HK-2 (cell line): ENCODE measurements around the gene SMO.
"Not testable (repeated sequence)": the region's sequence is repeated elsewhere in the genome, so short reads cannot be mapped to it uniquely, and the experiment has no call there.

ENCODE experiments used
- DNase-seq: peaks from one replicate; pipeline ENCODE4 v3.0.0-alpha.2; 2018; ENCODE audit not compliant: unreplicated experiment

The SMO gene

DNA sequence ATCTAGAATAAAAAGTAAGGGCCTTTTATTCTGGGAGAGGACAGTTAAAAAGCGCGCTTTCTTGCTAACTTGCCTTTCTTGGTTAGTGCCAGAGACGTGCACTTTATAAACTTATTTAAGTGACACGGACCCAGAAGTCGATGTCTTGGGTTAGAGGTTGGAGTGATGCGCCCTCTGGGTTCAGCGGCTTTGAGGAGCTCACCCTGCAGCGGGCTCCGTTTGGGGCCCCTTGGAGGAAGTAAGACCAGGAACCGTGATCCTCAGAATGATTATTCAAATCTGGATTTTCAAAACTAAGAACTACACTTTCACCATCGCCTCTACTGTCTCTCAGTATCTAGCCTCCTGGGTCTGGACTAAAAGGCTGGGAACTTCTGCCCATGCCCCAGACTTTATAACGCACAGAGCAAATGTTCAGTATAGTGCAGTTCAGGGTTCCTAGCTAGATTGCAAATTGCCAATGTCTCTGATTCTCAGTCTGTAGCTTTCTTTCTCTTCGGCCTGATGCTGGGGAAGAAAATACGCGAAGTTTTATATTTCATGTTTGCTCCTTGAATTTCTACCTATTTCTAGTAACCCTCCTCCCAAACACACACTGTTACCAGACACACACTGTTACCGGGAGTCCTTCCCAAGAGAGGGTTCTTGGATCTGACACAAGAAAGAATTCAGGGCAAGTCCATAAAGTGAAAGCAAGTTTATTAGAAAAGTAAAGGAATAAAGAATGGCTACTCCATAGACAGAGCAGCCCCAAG, 18.6 kb upstream of the SMO start:
- no peak for DNase-seq

DNA sequence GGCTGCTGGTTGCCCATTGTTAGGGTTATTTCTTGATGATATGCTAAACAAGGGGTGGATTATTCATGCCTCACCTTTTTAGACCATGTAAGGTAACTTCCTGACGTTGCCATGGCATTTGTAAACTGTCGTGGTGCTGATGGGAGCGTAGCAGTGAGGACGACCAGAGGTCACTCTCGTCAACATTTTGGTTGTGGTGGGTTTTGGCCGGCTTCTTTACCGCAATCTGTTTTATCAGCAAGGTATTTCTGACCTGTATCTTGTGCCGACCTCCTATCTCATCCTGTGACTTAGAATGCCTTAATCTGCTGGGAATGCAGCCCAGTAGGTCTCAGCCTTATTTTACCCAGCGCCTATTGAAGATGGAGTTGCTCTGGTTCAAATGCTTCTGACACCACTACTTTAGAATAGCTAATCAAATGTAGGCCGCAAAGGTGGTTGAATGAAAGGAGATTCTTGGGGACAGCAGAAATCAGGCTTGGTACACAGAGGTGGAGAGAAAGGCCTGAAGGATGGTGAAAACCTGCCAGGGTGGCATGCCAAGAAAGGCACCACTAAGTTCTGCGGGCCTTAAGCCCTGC, 17.9 kb upstream of the SMO start:
- DNase-seq = no peak

DNA sequence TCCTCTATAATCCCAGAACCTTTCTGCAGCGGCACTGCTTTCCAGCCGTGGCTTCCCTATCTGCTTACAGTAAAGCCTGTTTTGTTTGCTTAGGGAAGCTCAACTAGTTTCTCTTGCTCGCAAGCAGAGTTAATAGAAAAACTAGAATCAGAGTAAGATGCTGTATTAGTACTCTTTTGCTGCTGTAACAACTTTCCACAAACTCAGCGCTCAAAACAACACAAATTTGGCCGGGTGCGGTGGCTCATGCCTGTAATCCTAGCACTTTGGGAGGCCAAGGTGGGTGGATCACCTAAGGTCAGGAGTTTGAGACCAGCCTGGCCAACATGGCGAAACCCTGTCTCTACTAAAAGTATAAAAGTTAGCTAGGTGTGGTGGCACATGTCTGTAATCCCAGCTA, 14.6 kb upstream of the SMO start:
- not testable (repeated sequence) for DNase-seq

DNA sequence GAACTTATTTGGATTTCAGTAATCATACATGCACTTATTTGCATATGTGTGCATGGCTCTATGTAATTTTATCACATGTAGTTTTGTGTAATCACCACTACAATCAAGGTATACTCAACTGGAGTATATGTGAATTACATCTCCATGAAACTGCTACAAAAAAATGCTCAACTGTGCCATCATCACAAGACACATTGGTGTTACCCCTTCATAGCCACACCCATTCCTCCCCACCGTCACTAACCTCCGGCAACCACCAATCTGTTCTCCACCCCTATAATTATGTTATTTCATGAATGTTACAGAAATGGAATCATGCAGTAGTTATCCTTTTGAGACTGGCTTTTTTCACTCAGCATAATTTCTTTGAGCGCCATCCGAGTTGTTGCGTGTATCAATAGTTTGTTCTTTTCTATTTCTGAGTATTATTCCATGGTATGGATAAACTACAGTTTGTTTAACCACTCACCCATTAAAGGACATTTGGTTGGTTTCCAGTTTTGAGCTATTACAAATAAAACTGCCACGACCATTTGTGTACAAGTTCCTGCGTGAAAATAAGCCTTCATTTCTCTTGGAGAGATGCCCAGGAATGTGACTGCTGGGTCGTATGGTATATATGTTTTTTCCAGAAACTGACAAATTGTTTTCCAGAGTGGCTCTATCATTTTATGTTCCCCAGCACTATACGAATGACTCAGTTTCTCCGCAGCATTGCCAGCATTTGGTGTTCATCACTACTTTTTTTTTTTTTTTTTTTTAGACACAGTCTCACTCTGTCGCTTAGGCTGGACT, 11.3 kb upstream of the SMO start:
- no peak for DNase-seq

DNA sequence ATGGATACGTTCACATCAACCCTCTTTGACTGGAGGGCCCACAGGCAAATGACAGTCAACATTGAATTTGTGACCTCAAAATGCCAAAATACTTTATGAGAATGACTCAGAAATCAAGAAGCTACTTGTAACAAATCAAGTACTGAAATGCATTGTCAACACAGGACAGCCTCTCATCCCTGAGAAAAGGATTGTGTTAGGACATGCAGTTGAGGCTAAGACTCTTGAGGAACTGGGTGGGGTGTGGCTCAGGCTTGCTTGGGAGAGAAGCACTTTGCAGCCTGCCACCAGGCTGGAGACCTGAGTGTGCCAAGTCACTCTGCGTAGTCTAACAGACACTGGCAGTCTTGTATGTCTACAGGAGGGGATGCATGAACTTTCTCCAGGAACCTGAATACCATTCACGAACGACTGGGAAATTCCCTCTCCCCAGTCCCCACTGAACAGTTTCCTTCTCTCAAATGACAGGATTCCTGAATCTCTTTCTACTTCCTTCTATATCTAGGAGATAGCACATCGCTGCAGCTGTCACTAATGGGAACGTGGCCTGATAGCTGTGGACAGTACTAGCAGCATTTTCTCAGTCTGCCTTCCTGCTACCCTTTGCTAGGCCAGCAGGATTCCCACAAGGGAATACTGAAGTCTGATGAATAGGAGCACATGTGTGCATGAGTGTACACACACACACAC, 3.3 kb upstream of the SMO start:
- no peak for DNase-seq

DNA sequence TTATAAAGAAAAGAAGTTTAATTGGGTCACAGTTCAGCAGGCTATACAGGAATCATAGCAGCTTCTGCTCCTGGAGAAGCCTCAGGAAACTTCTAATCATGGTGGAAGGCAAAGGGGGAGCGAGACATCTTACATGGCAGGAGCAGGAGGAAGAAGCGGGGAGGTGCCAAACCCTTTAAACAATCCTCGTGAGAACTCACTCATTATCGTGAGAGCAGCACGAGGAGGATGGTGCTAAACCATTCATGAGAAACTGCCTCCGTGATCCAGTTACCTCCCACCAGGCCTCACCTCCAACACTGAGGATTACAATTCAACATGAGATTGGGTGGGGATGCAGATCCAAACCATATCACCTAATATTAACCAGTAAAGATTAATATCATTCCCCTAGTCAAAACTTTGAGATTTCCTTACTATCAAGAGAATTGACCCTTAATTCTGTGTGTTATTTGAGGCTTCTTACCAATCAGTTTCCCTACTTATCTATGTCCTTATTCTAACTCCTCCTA, 1.6 kb upstream of the SMO start:
- no peak for DNase-seq

DNA sequence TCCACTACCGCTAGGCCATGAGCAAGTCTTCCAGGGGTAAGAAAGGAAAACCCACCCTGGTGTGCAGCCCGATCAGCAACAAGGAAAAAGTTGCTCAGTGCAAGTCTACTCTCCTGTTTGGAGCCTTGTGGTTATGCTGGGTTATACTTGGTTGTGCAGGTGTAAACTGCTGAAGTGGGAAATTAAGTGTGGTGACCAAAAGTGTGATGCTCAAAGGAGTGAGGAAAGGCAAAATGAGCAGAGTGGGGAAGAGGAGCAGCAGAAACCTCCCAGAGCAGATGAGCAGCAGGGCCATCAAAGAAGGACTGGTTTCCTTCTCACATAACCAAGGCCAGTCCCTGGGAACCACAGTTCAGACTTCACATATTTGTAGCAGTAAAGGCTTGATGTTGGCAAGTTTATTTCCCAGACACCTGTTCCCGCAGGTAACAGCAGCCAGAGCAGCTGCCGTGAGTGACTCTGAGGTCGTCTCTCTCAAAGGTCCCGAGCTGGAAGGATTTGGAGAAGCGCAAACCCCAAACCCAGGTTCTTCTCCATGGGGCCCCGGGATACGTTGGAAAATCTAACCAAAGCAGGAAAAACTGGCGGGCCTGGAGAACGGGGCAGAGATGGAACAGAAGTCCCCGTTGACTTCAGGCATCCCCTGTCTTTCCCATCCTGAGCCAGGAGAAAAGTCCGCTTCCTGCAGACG, 607 bp upstream of the SMO start:
- DNase-seq = no peak

DNA sequence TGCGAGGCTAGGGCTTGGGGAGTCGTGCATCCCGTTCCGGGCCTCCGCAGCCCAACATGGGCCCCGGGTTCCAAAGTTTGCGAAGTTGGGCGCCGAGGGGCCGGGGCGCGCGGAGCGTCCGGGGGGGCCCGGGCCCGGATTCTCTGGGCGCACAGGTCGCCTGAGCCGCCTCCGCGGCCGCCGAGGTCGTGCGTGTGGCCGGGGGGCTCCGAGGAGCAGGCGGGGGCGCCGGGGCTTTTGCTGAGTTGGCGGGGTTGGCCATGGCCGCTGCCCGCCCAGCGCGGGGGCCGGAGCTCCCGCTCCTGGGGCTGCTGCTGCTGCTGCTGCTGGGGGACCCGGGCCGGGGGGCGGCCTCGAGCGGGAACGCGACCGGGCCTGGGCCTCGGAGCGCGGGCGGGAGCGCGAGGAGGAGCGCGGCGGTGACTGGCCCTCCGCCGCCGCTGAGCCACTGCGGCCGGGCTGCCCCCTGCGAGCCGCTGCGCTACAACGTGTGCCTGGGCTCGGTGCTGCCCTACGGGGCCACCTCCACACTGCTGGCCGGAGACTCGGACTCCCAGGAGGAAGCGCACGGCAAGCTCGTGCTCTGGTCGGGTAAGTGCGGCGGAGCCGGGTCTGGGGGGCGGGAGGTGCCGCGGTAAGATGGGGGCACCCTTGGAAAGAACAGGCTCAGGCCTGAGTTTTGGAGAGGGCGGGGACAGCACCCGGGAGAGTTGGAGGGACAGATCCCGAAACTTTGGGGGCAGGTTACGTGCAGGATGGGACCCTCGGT, 643 bp downstream of the SMO start:
- peak; percentile 22 for DNase-seq

DNA sequence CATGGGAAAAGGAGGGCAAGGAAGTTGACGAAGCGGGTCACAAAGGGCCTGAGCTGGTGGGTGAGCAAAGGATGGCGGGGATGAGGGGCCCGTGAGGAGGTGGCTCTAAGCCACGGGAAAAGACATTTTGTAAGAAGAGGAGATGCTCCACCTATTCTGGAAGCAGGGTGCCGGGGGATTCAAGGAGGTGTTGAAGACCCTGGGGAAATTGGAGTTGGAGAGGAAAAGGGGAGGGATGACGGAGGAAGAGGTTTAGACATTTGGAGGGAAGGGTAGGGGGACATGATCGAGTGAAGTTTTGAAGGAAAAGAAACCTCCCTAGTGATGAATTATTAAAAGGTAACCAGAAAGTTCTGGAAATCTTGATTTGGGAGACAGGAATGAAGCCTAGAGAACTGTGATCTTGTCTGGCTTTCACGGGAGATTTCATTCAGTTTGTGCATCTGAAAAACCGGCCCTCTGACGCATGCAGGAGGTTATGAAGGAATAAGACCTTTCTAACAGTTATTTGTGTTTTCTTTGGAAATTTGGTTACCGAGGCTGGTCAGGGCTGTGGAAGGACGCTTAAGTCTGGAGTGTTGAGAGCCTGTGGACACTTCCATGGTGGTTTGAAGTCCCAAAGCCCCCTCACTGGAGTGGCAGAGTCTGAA, 1.4 kb downstream of the SMO start:
- no peak for DNase-seq

DNA sequence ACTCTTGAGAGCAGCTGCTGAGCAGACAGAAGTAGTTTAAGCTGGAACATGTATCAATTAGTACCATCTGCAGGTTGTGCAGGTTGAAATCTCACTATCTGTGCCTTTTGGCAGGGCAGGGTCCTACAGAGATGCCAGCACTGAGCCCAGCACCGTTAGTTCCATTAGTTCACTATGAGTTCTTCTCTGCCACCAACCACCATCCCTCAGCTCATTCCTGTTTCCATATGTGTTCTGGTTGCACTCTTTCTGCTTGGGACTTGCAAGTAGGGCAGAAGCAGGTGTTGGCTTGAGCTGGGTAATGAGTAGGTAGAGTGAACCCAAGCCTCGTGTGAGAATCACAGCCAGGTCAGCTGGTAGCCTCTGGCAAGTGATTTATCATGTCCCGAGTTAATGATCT, 2.8 kb downstream of the SMO start:
- DNase-seq = no peak

DNA sequence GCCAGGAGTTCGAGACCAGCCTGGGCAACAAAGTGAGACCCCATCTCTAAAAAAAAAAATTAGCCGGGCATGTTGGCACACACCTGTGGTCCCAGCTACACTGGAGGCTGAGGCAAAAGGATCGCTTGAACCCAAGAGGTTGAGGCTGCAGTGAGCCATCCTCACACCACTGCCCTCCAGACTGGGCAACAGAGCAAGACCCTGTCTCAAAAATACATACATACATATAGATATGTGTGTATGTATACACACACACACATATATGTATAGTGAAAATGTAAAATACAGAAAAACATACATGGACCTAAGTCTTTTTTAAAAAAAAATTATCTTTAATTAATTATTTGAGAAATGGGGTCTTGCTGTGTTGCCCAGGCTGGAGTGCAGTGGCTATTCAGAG, 5.5 kb downstream of the SMO start:
- DNase-seq = no peak

DNA sequence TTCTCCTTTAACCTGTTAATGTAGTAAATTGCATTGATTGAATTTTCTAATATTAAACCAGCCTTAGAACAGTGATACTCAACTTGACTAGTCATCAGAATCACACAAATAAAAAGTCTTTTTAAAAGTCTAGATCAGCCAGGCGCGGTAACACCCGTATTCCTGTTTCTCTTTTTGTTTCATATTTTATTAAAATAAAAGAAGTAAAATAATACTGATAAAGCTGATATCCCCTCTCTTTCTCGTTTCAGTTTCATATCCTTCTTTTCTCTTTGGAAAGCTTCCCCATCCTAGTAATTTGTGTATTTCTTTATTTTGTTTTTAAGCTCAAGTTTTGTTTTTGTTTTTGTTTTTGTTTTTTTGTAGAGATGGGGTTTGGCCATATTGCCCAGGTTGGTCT, 9.3 kb downstream of the SMO start:
- no peak for DNase-seq

DNA sequence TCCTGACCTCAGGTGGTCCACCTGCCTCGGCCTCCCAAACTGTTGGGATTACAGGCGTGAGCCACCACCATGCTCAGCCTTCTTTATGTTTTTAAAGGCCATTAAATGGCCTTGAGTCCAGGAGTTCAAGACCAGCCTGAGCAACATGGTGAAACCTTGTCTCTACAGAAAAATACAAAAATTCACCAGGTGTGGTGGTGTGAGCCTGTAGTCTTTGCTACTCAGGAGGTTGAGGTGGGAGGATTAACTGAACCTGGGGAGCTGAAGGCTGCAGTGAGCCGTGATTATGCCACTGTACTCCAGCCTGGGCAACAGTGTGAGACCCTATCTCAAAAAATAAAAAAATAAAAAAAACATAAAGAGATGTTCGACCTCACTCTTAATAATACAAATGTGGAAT, 11.0 kb downstream of the SMO start:
- no peak for DNase-seq

DNA sequence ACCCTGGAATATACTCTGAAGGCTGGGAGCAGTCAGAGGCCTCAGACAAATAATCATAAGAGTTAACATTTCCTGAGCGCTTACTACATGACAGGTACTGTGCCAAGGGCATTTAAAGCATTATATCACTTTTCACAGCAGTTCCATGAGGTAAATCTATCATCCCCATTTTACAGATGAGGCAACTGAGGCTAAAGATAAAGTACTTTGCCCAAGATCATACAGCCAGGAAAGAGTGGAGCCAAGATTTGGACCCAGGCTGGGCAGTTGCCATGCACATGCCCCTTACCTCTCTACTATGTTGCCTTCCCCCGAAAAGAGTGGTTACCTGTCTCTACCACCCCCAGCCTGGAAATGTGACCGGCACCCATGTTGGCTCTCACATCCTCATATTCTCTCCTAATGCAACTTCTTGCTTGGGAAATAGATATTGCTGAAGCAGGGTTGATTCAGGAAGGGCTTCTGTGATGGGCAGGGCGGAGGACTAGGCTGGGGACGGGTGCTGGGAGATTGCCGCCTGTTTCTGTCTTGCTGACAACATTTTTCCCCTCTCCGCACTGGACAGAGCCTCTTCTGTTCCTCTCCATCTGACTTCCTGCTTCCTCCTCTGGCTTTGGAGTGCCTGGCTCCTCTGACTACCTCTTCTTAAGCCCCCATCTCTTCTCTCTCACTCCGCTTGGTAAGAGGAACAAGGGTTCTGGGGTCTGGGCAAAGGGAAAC, 13.8 kb downstream of the SMO start:
- DNase-seq = no peak

DNA sequence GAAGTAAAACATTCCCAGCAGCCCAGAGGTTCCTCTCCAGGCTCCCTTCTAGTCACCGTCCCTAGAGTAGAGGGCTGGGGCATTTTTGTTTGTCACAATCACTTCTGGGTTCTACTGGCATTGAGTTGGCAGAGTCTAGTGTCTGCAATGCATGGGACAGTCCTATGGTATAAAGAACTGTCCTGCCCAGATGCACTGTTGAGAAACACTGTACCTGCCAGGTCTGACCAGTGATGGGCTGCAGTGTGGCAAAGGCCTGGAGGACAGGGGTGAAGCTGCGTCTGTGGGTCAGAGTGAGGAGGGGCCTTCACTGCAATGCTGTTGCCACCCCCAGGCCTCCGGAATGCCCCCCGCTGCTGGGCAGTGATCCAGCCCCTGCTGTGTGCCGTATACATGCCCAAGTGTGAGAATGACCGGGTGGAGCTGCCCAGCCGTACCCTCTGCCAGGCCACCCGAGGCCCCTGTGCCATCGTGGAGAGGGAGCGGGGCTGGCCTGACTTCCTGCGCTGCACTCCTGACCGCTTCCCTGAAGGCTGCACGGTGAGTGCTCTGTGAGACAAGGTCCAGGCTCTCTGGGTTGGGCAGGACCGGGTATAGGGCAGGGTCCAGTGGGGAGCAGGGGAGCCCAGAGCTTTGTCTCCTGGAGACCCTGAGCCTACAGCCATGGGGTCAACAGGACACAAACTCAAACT, 14.8 kb downstream of the SMO start:
- no peak for DNase-seq

DNA sequence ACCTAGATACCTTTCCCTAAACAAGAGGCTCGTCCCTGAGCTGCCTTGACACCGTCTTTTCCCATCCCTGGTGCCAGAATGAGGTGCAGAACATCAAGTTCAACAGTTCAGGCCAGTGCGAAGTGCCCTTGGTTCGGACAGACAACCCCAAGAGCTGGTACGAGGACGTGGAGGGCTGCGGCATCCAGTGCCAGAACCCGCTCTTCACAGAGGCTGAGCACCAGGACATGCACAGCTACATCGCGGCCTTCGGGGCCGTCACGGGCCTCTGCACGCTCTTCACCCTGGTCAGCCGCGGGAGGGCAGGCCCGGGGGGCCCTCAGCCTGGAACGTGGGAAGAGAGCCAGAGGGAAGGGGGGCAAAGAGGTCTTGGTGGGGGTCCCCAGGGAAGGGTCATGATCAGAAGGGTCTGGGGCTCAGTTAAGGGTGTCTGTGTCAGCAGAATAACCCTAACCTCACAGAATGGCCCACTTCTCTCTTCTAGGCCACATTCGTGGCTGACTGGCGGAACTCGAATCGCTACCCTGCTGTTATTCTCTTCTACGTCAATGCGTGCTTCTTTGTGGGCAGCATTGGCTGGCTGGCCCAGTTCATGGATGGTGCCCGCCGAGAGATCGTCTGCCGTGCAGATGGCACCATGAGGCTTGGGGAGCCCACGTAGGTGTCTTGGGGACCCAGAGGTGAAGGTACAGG, 16.8 kb downstream of the SMO start:
- DNase-seq = no peak

DNA sequence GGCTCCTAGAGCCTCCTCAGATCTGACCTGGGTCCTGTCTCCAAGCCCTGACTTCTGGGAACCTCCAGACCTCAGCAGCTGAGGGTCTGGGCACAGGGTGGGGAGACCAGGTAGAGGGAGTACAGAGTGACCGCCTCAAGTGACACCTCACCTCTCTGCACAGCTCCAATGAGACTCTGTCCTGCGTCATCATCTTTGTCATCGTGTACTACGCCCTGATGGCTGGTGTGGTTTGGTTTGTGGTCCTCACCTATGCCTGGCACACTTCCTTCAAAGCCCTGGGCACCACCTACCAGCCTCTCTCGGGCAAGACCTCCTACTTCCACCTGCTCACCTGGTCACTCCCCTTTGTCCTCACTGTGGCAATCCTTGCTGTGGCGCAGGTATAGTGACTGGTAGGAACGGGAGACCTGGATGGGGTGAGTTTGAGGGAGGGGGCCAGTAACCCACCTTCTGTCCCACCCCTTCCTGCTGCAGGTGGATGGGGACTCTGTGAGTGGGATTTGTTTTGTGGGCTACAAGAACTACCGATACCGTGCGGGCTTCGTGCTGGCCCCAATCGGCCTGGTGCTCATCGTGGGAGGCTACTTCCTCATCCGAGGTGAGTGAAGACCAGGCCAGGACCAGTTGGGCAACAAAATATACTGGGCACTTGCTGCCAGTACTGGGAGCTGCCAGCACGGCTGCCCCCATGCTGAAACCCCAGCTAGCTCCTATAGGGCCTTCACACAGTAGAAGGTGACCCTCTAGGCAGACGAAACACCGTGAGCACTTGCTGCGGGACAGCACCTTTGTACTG, 17.8 kb downstream of the SMO start:
- DNase-seq = no peak

DNA sequence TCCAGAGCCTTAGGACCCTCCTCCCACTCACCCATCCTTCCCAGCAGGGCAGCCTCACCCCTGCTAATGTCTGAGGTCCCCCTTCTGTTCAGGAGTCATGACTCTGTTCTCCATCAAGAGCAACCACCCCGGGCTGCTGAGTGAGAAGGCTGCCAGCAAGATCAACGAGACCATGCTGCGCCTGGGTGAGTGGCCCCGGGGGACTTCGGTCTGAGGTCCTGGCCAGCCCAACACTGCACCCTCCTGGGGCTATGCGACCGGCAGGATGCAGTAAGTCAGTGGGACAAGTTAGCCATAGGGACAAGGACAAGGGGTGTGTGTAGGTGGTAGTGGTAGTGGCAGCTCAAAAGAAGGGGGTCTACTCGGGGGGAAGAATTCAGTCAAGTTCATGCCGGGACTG, 20.2 kb downstream of the SMO start:
- no peak for DNase-seq
